Measurements from ENCODE around the gene BTBD16.

The BTBD16 gene

GRCh38 chr10:122374859-122375678 is 104.0 kb downstream of the BTBD16 start:
- Histone ChIP-seq H3K36me3 (no peaks in the 10 kb centered on the region; the same call in 1 of the 2 replicates), H3K4me3 (ENCODE audit: low read depth, low read length) (peak overlapping the region; percentile 92), H3K27ac (peak overlapping the region; percentile 92), H3K27me3 (ENCODE audit: insufficient read depth, low read depth, severe bottlenecking) (no peaks in the 10 kb centered on the region), H3K9me3 (ENCODE audit: severe bottlenecking) (no peaks in the 10 kb centered on the region)
- TF ChIP-seq CTCF (IDR thresholded peaks at IDR 0.05; ENCODE audit: low read depth, low read length) = no peak
- DNase-seq = peak; percentile 53

GRCh38 chr10:122375679-122376160 is 104.6 kb downstream of the BTBD16 start:
- Histone ChIP-seq H3K27ac (peak overlapping the region; percentile 92), H3K4me3 (ENCODE audit: low read depth, low read length) (peak overlapping the region; percentile 92), H3K9me3 (ENCODE audit: severe bottlenecking) (no peaks in the 10 kb centered on the region)

GRCh38 chr10:122376364-122376961 is 105.4 kb downstream of the BTBD16 start:
- H3K9me3 ChIP-seq (ENCODE audit: severe bottlenecking) = no peaks in the 10 kb centered on the region
- no peak for DNase-seq
- TF ChIP-seq CTCF (IDR thresholded peaks at IDR 0.05; ENCODE audit: low read depth, low read length) = no peak
- H3K27me3 ChIP-seq (ENCODE audit: insufficient read depth, low read depth, severe bottlenecking) = no peaks in the 10 kb centered on the region
- H3K27ac ChIP-seq = no peak overlapping the region
- no peaks in the 10 kb centered on the region; the same call in 1 of the 2 replicates for H3K36me3 ChIP-seq
- H3K4me3 ChIP-seq (ENCODE audit: low read depth, low read length) = no peak overlapping the region

More at GRCh38 chr10:122375679-122376160, 104.6 kb downstream of the BTBD16 start:
- Histone ChIP-seq H3K27me3 (ENCODE audit: insufficient read depth, low read depth, severe bottlenecking) (no peaks in the 10 kb centered on the region), H3K36me3 (no peaks in the 10 kb centered on the region; the same call in 1 of the 2 replicates)
- no peak for TF ChIP-seq CTCF (IDR thresholded peaks at IDR 0.05; ENCODE audit: low read depth, low read length)
- DNase-seq = no peak

GRCh38 chr10:122379041-122379440 is 107.9 kb downstream of the BTBD16 start:
- no peaks in the 10 kb centered on the region for H3K9me3 ChIP-seq (ENCODE audit: severe bottlenecking)
- no peak for TF ChIP-seq CTCF (IDR thresholded peaks at IDR 0.05; ENCODE audit: low read depth, low read length)
- H3K4me3 ChIP-seq (ENCODE audit: low read depth, low read length) = no peak overlapping the region
- H3K27me3 ChIP-seq (ENCODE audit: insufficient read depth, low read depth, severe bottlenecking) = no peaks in the 10 kb centered on the region
- no peak for DNase-seq
- H3K36me3 ChIP-seq = no peaks in the 10 kb centered on the region; the same call in 1 of the 2 replicates
- no peak overlapping the region for H3K27ac ChIP-seq

- no peaks in the 10 kb centered on the region; the same call in 1 of the 2 replicates for H3K36me3 ChIP-seq
- DNase-seq = no peak
- TF ChIP-seq CTCF (IDR thresholded peaks at IDR 0.05; ENCODE audit: low read depth, low read length) = no peak
Measured at GRCh38 chr10:122379537-122379936, 108.4 kb downstream of the BTBD16 start.

More at GRCh38 chr10:122379537-122379936, 108.4 kb downstream of the BTBD16 start:
- no peaks in the 10 kb centered on the region for H3K9me3 ChIP-seq (ENCODE audit: severe bottlenecking)
- no peaks in the 10 kb centered on the region for H3K27me3 ChIP-seq (ENCODE audit: insufficient read depth, low read depth, severe bottlenecking)
- no peak overlapping the region for H3K4me3 ChIP-seq (ENCODE audit: low read depth, low read length)
- no peak overlapping the region for H3K27ac ChIP-seq
